GM19452 (cell line): ENCODE results near the gene SLC16A5.

Experiments used
- ATAC-seq: cut with Tn5 transposase; IDR thresholded peaks from one replicate; pipeline ENCODE4 v1.9.1; 2021; ENCODE audit not compliant: unreplicated experiment

Gene SLC16A5

GRCh38 chr17:75084039-75084660, 3.6 kb upstream of the SLC16A5 start:
- ATAC-seq: no peak

GRCh38 chr17:75086496-75087181, 1.1 kb upstream of the SLC16A5 start:
- no peak for ATAC-seq

- no peak for ATAC-seq
These were observed 584 bp upstream of the SLC16A5 start for GRCh38 chr17:75087182-75087557.

GRCh38 chr17:75088465-75089417, 987 bp downstream of the SLC16A5 start:
- ATAC-seq: no peak

GRCh38 chr17:75090871-75091854, 3.4 kb downstream of the SLC16A5 start:
- no peak for ATAC-seq

- ATAC-seq: no peak
These were observed 4.1 kb downstream of the SLC16A5 start for GRCh38 chr17:75091855-75092327.

- no peak for ATAC-seq
These were observed 5.9 kb downstream of the SLC16A5 start for GRCh38 chr17:75093548-75094158.

GRCh38 chr17:75094871-75095399, 7.2 kb downstream of the SLC16A5 start:
- ATAC-seq: no peak

GRCh38 chr17:75096082-75096625, 8.4 kb downstream of the SLC16A5 start:
- ATAC-seq: no peak

GRCh38 chr17:75097865-75098264, 10.1 kb downstream of the SLC16A5 start:
- ATAC-seq: no peak

GRCh38 chr17:75098861-75099260, 11.1 kb downstream of the SLC16A5 start:
- ATAC-seq: no peak

- ATAC-seq: no peak
These were observed 12.3 kb downstream of the SLC16A5 start for GRCh38 chr17:75099881-75100595.

GRCh38 chr17:75102385-75102821, 14.6 kb downstream of the SLC16A5 start:
- no peak for ATAC-seq

- no peak for ATAC-seq
These were observed 16.1 kb downstream of the SLC16A5 start for GRCh38 chr17:75103601-75104554.

GRCh38 chr17:75105126-75106080, 17.6 kb downstream of the SLC16A5 start:
- no peak for ATAC-seq

GRCh38 chr17:75108193-75108592, 20.4 kb downstream of the SLC16A5 start:
- no peak for ATAC-seq

GRCh38 chr17:75109046-75109406, 21.3 kb downstream of the SLC16A5 start:
- no peak for ATAC-seq
